CD4-positive, alpha-beta T cell treated with Interleukin-6 at 100 ng/mL for 8 hours (primary cell): Measurements from ENCODE around the gene SCGB3A1.

ENCODE experiments used
- DNase-seq: peaks from one replicate; pipeline ENCODE4 v3.0.0-alpha.2; 2020; ENCODE audit warnings: mixed read lengths, low spot score

SCGB3A1 gene, protein sequence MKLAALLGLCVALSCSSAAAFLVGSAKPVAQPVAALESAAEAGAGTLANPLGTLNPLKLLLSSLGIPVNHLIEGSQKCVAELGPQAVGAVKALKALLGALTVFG

DNA sequence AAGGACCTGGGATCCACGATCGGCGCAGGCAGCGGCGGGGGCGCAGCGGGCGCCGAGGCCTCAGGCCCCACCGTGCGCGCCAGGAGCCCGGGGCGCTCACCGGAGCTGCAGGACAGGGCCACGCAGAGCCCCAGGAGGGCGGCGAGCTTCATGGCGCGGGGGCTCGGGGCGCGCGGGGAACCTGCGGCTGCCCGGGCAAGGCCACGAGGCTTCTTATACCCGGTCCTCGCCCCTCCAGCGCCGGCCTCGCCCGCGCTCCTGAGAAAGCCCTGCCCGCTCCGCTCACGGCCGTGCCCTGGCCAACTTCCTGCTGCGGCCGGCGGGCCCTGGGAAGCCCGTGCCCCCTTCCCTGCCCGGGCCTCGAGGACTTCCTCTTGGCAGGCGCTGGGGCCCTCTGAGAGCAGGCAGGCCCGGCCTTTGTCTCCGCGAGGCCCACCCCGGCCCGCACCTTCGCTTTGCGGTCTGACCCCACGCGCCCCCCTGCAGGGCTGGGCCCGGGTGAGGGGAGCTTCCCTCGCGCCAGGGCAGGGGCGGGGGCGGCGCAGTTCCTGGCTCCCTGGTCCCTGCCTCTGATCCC lies at the start of gene SCGB3A1:
SCGB3A1 (minus strand) TSS at position 189 of the 577 bp plus-strand sequence; CDS start at position 152, 37 bp downstream.
- no peak for DNase-seq

DNA sequence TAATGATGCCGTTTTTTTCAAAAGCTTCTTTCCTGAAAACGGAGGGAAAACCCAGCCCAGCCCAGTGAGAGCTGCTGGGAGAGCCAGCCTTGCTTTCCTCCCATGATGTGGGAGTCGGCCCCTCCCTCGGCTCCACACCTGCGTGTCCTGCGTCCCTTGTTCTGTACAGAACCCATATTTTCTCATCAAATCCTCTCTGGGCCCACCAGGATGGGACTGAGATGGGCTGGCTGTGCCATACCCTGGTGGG lies 49.2 kb upstream of the SCGB3A1 start:
- no peak for DNase-seq

DNA sequence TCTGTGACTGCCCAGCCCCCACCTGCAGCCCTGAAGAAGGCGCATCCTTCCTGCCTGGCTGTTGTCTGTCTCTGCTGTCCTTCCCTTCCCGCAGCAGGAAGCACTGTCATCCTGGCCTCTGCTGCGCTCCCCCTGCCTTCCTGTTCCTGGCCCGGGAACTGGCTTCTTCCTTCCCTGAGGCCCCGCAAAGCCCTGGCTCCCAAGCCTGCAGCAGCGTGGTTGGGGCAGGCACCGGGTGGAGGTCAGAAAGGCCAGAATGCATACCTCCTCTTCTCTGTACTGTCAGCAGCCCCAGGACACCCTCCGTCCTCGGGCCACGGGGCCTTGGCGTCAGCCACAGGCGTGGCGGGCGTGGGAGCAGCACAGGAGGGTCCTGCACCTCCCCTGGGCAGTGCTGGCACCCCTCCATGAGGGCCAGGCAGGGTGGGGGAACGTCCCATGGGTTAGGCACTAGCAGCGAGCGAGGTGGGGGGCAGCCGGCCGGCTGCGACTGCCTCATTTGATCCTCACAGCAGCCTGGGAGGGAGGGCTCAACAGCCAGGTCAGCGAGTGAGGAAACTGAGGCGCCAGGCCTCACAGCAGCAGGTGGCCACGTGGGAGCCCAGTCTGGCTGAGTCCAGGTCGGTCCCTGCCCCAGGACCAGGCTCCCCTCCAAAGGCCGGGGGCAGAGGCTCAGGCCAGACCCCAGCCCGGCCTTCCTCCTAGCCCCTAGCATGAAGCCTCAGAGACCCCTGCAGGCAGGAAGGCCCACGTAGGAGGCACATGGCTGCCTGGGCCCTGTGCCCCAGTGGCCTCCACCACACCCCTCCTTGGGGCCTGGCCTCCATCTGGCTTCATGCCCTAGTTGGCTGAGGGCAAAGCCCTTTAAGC lies 48.7 kb upstream of the SCGB3A1 start:
- DNase-seq, result peak; percentile 0

DNA sequence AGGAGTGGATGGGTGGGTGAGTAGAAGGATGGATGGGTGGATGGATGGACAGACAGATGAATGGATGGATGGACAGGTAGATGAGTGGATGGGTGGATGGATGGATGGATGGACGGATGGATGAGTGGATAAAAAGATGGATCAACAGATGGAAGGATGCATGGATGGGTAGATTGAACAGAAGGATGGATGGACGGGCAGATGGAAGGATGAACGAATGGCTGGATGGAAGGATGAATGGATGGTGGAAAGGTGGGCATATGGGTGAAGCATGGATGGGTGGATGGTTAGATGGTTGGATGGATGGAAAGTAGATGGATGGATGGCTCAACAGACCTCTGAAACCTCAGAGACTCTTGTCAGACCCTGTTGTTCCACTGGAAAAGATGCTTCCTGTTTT lies 48.0 kb upstream of the SCGB3A1 start:
- DNase-seq, result no peak

DNA sequence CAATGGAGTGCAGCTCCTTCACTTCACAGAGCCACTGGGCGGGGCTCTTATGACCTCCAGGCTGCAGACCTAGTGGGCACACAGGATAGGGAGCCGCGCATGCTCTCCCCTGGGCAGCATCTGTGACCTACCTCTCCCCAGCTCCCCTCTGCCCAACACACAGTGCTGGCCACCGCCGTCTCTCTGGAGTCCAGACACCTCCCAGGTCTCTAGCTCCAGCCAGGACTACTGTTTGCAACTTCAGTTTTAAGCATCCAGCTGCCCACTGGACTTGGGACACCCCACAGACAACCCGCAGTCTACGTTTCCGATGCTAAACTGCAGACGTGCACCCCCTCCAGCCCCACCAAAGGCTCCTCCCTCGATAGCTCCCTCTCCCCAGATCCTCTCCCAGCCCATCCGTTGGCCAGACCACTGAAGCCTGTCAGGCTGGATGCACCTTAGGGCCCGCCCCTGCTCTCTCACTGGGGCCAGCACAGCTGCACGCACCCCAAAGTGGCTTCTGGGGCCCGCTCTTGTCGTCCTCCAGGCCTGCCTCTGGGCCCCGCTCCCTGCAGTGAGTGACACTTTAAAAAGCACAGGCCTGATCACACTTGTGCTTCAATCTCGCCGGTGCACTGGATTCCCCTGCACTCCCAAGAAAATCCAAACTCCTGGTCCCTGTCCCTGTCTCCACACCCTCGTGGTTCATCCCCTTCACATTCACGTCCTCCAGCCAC lies 46.8 kb upstream of the SCGB3A1 start:
- DNase-seq, result no peak

DNA sequence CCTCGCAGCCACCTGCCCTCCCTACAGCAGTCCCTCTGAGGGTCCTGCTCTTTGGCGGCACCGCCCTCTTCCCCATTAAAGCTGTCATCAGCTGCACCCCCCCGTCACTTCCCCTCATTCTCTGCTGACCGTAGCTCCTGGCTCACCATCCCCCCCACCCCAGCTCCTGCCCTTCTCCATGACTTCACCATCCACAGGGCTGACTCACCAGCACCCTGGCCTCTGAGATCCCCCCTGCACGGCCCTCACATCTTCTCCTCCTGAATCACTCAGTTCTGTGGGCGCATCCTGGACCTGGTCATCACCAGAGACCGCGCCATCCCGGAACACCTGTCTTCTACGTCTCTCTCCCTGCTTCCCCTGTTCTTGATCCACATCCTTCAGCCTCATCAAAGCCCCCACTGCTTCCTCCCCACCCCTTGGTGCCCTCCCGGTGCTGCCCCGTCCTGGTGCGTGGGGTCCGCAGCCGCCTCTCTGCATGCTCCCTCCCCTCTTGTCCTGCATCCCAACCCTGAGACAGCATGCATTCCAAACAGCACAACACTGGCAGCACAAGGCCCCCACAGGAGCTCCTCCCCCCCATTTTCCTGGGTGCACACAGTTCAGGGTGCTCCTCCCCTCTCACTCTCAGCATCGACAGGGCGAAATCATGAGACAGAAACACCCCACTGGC lies 45.2 kb upstream of the SCGB3A1 start:
- no peak for DNase-seq

DNA sequence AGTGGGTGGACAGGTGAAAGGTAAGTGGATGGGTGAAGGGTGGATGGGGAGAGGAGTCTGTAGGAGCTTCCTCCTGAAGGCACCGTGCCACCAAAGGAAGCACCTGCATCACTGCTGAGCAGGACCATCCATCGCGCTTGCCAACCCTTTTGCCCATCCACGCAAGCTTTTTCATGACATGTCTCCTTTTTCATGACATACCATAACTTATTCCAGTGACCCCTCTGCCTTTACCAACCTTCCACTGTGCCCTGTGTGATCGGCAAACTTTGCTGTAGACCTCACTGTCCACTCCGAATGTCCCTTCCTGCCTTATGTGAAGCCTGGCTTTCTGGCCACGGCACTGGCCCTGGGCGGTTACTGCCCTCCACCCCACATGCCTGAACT lies 44.7 kb upstream of the SCGB3A1 start:
- no peak for DNase-seq

DNA sequence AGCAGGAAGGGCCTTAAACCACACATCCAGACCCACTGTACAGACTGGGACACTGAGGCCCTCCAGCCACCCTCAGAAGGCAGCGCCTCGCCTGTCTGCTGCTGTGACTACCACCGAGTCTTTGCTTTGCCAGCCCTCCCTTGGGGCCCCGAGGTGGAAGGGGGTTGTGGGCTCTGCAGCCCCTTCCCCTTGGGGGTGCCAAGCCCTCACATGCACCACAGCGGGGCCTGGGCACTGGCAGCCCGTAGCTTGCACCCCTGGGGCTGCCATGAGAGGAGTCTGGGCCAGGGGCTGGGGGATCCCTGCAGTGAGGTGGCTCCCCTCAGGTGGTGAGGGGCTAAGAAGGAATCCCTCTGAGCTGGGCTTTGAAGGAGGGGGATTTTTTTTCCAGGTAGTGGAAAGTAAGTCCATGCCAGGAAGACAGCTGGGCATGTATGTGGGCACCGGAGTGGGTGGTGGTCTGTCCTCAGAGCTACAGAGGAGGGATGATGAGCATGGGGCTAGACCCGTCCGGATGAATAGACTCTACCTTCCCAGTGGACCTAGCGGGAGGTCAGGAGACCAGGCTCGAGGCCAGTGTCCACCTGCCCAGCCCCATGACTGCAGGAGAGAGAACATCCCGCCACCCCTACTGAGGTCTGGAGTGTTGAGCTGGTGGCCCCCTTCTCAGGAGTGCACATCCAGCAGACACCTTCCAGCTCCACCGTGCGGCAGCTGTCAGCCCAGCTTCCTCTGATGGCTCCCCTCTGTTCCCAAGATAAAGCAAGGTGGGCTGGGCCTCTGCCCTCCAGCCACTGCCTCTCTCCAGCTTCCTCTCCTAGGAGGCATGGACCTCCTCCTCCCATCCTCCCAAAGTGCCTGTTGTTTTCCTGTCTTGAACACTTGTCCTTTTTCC lies 42.2 kb upstream of the SCGB3A1 start:
- no peak for DNase-seq

DNA sequence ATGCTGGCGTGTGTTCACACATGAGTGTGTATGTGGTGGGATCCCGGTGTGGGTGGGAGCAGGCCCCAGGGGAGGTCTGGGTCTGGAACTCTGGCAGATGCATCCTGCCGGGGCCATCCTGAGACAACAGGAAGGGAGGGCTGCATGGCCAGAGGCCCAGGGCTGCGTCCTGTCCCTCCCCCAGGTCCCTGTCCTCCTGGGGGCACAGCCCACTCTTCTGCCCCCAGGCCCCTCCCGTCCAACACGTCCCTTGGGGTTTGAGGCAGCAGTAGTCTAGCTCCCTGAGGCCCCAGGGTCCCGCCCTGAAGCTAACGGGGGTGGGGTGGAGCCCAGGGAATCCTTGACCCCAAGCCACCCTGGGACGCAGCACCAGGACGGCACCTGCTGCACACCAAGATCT lies 41.5 kb upstream of the SCGB3A1 start:
- DNase-seq, result no peak

DNA sequence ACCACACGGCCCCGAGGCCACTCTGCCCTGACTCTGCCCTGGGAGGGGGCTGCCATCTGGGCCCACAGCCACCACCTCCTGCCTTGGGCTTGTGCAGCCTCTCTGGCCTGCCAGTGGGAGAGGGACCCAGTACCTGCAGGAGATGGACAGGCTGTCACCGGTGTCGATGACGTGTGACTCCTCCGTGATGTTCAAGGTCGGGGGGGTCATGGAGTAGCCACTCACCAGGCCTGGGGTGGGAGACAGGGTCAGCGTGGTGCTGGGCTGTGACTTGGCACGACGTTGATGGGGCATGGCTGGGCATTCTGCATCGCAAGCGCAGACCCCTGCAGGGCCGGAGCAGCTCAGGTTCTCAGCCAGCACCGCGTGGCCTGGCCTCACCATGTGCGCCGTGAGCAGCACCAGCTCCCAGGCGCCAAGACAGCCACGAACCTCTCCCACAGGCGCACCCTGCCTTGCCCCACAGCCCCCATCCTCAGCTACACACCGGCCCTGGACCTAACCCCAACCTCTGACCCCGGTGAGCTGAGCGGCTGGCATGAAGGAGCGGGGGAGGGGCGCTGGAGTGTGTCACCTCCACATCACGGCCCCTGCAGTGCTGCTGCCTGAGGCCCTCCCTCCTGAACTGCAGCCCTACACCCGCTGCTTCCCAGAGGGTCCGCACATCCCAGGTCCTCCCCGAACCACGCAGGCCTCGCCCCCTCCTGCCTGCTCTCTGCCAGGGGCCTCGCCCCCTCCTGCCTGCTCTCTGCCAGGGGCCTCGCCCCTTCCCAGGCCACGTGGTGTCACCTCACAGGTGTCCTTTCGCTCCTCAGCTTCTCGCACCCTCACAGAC lies 40.5 kb upstream of the SCGB3A1 start:
- no peak for DNase-seq

DNA sequence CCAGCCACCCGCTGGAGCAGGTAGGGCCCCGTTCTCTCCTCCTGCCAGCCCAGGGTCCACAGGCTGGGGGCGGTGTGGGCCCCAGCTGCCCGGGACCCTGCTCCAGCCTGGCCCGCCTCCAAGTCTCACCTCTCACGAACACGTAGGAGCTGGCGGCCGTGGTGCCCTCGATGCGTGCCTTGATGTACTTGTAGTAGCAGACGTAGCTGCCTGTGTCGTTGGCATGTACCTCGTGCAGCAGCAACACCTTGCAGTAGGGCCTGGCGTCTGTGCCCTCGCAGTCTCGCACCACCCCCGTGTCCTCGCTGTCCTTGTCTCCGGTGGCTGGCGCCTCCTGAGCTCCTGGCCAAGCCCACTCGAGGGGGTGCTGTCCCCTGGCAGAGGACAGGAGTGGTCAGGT lies 39.1 kb upstream of the SCGB3A1 start:
- DNase-seq, result no peak

DNA sequence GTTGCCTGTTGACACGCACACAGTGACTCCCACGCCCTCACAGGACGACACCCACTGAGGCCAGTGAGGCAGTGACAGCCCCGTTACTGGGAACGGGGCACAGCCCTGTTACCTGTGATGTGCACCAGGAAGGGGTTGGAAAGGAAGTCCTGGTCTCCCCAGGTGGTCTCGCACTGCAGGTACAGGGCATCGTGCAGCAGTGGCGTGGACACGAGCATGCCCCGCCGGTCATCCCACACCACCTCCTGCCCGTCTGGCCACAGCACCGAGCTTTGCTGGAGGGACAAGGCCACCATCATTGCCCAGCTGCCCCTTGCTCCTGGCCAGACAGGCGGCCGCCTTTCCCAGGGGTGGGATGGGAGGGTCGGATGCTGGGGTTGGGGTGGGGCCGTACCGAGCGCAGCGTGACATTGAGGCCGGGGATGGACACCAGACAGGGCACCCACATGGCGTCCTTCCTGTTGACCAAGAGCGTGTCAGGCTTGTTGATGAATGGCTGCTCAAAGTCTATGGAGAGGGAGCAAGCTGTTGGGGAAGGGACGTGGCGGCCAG lies 38.6 kb upstream of the SCGB3A1 start:
- DNase-seq, result no peak

DNA sequence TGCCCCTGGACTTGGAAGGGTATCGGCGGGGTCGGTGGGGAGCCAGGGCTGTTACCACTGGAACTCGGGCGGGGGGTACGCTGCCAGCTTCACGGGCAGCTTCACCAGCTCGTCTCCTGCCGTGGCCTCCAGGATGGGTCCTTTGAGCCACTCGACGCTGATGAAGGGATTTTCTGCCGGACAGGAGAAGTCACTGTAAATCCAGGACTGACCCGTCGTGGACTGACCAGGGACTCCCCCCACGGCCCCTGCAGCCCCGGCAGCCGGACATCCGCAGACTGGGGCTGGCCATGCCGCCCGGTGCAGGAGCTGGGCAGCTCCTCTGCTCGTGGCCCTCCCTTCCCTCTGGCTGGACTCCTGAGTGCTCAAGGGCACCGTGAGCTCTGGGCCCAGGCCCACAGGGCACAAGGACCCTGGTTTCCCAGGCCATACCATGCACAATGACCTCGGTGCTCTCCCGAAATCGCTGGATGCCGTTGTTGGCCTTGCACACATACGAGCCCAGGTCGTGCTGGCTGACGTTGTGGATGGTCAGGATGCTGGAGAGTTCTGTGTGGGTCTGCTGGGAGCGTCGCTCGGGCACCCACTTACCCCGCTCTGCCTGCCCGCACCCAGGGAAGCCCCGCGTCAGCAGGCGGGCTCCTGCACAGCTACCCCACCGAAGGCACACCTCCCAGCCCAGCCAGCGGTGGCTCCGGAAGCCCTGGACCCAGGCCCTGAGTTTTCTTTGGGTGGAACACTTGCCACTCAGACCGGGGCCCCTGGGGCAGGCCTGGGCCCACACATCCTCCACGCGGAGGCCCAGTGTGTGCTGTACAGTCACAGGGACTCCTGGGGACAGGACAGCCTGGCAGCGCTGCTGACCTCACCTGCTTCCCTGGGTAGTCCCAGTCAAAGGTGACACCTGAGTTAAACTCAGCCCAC lies 37.8 kb upstream of the SCGB3A1 start:
- no peak for DNase-seq

DNA sequence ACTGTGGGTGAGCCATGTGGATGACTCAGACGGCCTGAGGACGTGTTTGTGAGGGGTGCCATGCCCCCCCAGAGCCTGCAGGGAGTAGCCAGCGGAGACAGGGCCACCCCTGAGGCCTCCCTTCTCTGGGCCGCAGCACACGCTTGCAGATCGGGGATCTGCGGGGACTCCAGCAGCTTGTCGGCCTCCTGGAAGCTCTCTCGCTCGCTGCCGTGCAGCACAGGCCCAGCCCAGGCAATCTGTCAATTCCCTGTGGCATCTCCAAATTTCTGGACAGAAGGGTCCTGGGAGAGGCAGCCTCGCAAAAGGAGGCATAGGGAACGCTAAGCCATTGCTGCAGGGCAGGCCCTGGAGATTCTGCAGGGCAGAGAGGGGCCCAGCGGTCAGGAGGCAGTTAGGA lies 36.9 kb upstream of the SCGB3A1 start:
- DNase-seq, result no peak

DNA sequence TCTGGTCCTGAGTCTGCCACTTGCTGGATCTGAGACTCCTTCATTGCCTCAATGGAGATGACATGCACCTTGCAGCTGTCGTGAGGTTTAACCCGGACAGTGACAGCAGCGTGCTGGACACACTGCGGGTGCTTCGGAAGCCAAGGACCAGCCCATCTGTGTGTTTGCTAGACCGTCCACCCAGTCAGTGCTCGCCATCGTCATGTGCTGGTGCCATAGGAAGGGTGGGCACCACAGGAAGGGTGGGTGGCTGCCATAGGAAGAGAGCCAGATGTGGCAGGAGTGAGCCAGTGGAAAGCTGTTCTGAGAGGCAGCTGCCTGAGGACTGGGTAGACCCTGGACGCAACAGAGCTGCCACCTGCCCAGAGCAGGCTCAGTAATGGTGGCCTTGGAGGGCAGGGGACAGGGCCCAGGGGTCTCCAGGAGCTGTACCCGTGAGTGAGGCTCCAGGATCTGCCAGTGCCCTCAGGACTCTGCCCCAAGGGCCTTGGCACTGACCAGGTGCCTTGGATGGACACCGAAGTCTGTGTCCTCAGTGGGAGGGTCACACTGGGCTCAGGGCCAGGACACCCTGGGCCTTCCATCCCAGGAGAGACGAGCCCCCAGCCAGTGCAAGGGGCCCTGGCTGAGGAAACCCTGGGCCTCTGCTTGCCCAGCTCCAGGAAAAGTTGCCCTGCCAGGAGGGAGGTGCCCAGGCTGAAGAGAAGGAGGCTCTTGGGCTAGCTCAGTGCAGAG lies 36.3 kb upstream of the SCGB3A1 start:
- DNase-seq, result no peak

DNA sequence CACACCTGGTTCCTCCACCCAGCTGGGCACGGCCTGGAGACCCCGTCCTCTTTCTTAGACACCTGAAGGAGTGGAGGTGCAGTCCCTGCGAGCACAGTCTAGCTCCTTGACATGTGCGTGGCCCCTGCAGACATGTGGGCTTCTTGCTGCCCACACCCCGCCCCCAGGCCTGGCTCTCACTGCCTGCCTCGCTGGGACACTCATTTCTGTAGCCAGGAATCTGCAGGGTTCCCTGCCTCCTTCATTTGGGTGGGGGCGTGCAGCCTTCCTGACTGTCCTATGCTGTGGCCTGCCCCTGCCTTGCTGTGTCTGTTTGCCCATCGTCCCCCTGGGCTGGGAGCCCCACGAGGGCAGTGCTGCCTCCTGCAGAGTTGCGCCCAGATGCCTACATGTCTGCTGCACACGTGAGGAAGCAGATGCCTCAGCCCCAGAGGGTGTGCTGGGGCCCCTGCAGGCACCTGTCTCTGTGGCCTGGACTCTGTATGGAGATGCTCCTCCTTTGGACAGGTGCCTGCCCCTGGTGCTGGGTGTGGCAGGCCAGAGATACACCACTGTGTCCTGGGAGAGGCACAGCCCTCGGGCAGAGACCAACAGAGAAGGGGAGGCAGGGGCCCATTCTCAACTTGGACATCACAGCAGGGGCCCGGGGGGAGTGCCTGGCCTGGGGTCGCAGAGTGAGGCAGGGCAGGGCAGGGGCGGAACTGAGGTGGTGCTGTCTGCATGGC lies 35.5 kb upstream of the SCGB3A1 start:
- no peak for DNase-seq

DNA sequence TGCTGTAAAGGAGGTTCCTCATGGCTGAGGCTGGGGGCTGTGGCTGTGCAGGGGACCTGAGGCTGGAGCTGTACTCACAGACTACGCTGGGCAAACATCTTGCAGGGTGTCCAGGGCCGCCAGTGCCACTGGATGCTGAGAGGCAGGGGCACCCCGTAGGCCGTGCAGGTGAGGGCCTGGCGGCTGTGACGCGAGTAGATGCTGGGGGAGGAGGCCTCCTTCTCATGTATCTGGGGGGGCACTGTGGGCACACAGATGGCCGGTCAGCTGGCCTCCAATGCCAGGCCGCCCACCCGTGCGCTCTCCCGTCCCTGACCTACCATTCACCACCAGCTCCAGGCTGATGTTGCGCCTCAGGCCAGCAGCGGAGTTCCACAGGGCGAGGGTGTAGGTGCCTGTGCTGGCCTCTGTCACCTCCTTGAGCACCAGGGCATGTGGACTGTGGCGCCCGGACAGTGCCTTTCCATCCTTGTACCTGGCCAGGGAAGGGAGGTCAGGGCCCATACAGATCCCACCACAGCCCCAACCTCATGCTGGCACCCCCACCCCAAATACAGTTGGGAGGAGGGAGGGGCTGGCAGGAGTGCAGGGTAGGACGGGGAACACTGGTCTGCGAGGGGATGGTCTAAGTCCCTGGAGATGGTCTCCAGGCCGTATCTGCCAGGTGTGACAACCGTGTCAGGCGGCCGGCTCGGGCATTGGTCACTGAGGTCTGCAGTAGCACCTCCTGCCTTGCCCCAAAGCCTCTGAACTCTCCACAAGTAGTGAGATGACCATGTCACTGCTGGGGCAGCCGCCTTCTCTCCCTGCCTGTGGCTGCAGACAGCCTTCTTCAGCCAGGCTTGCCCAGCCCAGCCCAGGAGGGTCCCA lies 34.7 kb upstream of the SCGB3A1 start:
- no peak for DNase-seq
